ENCODE data around the gene STT3B.

Gene STT3B

DNA sequence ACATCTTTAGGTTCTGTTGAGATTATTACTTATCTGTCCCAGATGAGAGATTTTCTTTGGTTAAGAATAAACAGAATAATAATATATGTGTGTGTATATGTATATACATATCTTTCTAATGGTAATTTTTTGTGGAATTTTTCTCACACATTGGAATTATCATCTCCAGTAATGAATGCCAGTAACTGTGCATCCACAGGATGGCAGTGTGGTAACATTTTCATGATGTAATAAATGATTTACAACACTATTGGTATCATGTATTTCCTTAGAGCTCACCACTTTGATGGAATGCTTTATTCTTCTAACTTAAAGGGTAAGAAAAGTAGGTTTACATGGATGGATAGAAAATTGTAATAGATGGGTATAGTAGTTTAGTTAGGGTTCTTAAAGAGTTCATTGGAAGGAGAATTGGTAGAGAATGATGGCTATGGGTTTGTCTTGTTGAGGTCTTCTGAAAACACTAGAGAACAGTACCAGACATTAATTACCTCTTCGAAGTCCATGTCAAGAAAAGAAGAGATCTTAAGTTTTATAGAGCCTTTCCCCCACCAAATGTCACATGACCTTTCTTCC lies 78.1 kb downstream of the STT3B start:
- DNase-seq: no peak

DNA sequence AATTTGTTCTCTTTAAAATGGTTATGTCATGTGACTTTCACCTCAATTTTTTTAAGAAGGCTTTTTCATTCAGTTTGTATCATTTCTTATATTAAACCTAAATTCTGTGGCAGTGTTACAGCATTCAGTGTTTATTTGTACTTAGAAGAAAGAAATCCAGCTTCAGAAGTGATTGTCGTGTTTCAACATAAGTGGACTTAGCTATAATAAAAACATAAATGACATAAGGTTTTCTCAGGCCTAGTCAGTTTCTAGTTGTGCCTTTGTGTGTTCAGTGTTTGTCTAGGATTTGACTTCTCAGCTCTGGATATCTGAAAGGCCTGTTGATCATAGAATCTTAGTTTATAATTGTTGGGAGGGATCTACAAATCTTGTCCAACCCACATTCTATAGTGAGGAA lies 80.5 kb downstream of the STT3B start:
- no peak for DNase-seq

DNA sequence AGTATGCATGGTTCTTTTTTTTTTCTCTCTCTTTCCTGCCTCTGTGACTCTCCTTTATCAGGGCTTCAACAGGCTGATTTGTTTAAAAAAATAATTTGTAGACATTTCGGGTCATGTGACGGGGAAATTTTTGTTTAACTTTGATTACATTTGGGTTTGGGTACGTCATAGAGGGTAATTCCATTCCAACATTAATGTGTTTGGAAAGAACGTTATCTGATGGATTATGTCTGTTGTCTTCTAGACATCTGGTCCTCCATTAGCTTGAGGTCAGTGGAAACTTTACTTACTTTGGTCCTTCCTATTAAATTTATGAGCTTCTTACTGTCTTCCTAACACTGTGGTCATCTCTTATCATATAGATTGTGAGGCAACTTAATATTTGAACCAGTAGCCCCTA lies 80.9 kb downstream of the STT3B start:
- DNase-seq: no peak

DNA sequence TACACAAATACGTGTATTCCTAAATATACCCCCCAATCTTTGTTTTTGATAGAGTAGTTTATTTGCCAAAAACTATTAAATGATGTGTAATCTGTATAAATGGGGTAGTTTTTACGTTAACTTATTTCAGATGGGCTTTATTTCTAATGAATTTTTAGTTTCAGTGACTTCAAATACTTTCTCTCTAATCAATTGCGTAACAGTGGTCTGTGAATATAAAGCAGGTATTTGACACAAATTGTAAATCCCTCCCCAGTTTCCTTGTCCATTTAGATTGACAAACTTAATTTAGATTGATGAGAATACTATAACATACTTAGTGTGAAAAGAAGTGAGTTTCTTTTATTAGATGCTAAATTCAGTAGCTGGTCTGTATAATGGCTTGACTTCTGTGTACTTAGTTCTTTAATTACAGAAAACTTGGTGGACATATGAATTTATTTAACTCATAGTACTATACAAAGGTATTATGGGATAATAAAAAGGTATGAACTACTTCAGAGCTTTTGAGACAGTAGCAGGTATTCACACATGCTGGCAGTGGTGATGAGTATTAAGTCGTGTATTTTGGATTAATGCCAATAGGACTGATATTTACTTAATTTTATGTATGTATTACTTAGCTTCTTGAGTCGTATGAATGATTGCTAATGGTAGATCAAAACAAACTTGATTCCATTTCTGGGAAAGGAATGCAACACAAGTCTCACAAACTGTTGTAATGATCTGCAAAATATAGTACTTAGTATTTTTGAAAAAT lies 81.6 kb downstream of the STT3B start:
- no peak for DNase-seq

DNA sequence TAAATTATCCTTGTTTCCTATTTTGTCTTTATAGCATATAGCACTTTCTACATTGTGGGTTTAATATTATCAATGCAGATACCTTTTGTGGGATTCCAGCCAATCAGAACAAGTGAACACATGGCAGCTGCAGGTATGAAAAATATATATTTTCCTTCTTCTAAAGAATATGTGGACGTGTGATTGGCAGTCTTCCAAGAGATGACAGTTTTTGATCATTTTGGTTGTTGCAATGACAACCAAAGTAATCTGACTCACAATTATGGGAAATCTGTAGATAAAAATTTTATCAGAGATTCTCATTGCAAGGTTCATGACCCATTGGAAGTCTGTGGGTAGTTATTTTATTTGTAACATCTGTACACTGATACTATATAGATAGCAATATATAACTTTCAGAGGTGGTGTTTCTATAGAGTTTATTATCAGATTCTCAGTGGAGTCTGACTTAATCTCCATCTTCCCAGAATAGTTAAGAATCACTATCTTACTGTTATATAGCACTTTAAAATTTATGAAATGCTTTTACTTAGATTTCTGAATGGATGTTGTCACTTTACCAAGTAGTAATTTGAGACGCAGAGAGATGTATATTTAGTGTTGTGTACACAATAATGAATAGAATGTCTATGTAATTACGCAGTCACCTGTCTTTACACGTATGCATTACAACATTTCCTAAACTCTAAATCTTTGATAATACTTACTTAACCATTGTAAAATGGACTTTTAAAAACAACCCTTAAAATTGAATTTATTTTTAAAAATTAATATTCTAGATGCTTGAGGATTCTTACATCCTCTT lies 82.5 kb downstream of the STT3B start:
- no peak for DNase-seq

DNA sequence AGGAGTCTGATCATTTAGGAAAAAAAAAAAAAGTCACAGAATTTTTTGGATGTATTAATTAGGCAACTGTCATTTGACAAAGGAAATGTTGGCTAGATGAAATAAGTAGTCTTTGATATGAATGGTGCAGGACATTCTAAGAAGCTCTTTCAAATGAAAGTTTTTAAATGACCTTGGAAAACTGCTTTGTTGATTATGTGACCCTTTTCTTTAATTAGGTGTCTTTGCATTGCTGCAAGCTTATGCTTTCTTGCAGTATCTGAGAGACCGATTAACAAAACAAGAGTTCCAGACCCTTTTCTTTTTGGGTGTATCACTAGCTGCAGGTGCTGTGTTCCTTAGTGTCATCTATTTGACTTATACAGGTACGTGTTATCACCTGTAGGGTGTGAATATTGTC lies 84.0 kb downstream of the STT3B start:
- DNase-seq: no peak

DNA sequence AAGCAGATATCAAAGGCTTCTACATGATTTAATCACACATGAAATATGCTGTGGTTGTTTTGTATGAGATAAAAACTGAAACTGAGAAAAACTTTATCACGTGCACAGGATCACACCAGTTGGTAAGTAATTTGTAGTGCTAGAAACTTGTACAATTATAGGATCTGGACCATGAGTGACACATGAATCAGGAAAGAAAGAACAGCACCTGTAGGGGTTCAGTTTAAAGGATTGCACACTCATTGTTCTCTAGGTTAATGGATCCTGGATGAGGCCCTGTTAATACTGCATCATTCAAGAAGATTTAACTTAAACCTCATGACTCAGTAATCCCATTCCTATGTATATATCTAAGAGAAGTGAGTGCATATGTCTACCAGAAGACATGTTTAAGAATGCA lies 87.9 kb downstream of the STT3B start:
- no peak for DNase-seq

DNA sequence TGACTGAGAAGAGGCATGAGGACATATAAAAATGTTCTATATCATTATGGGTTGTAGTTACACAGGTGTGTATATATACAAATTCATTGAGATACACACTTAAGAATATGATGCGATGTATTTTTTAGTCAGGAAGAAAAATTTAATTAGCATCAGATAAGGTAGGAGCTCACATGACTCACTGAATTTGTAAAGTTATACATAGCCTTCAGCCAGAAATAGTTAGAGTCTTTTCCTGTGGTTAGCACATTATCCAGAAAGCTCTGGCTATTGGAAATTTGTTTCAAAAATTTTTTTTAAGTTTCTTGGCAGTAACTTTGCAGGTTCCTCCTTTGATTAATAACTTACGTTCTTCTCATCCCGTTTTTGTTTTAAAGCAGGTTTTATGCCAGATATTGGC lies 88.6 kb downstream of the STT3B start:
- DNase-seq: no peak

DNA sequence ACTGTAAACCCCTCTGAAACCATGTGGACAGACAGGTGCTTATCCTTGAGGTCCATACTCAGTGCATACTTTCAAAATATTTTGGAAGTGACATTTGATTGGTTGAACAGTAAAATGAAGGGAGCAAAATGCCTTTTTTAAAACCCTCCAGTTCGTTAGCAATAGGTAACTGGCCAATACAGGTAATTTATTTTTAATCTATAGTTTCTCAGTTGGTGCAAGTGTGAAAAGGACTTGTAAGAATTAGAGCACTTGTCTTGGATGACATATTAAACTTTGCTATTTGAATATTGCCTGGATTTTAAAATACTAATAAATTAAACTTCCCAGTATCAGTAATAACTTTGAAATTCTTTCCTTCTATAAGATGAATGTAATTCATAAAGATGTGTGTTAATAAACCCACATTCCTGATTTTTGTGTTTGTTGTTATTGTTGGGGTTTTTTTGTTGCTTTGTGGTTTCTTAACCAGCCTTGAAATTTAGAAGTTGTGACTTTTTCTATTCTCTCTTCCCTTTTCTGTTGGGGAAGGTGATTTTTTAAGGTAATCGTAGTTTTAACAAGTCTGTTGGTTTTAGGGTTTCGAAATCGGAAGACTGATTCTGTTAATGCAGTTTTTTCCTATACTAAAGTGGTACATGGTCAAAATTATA lies 90.0 kb downstream of the STT3B start:
- DNase-seq: no peak

DNA sequence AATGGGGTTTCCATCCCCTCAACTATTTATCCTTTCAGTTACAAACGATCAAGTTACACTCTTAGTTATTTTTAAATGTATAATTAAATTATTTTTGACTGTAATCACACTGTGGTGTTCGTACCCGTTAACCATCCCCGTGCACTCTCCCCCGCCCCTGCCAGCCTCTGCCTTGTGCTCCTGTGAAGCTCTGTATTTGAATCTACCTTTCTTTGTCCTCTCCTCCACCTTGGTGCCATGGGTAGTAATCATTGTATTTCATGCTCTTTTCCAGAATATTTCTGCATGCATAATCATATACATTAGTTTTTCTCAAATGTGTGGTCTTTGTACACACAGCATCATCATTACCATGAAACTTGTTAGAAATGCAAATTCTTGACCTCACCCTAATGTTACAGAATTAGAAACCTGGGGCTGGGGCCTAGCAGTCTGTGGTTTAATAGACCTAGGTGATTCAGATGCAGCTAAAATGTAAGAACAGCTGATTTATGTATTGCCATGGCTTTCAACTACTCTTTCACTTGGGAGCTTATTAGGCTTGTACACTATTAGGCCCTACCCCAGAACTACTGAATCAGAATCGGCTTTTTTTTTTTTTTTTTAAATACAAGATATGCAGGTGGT lies 91.5 kb downstream of the STT3B start:
- DNase-seq: no peak

DNA sequence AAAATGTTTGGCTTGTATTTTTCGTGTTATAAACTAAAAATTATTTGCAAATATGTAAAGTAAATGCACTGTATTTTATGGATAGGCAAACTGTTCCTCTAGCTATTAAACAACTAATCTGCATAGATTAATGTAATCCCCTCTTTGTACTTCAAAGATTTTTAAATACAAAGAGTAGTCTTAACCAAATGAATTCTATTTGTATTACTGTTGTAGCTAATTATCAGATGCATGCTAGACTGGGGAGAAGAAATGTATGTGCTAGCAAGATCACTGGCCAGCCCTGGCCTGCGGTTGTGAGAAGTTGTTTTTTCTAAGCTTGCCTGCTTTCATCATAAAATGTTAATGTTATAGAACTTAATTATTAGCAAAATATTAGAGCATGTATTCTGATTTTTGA lies 92.6 kb downstream of the STT3B start:
- no peak for DNase-seq

DNA sequence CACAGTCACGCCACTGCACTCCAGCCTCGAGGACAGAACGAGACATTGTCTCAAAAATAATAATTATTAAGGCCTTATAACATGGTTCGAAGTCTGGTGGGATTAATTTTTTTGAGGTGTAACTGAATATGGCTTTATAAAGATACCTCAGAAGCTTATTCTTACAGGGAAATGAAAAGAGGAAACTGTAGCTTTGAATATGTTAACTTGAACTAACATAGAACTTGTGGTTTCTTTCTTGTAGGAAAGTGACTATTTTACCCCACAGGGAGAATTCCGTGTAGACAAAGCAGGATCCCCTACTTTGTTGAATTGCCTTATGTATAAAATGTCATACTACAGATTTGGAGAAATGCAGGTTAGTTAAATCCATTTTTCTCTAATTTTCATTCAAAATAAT lies 96.3 kb downstream of the STT3B start:
- DNase-seq: no peak

DNA sequence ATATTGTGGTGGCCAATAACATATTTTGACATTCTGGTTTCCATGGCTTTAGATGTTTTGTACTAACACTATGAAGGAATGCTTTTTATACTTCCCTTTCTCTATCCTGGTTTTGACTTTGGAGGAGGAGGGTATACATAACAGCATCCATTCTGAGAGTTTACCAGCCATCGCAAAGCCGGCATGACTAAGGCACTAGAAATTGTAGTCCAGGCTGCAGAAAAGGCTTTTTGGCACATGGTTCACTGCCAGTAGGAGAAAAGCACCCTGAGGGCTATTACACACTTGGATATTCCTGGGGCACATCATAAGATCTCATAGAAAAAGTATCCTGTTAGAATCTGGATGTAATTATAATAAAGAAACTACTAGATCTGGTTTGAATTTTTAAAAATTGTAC lies 101.8 kb downstream of the STT3B start:
- DNase-seq: no peak

DNA sequence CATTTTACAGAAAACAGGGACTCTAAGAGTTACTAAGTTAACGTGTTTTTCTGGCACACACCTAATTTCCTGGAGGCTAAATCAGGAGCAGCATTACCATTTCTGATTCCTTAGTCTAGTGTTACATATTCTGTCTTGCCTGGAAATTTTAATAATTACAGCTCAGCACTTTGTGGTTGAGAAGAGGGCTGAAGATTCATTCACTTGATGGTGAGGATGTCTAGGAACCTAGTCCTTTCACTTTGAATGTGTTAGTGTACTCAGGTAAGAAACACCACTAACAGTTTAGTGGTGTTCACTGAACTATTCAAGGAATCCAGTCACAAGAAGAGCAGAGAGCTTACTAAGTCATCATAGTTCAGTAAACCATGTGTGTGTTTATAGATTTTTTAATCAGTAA lies 102.8 kb downstream of the STT3B start:
- no peak for DNase-seq

DNA sequence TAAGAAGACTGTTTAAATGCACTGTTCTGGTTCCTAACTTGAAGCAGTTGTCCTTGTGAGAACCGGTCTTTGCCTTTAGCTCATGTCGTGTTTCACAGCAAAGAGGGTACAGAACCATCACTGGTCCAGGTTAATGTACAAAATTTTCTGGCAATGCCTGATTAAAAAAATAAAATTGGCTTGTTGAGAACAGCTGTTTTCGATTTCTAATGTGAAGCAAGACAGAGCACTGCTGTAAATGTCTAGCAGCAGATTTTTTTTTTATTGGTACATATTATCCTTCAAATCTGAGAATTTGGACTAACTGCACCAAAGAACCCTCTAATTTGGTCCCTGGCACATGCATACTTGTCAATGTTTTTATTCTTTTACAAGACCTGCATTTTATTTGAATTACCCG lies 103.3 kb downstream of the STT3B start:
- no peak for DNase-seq

DNA sequence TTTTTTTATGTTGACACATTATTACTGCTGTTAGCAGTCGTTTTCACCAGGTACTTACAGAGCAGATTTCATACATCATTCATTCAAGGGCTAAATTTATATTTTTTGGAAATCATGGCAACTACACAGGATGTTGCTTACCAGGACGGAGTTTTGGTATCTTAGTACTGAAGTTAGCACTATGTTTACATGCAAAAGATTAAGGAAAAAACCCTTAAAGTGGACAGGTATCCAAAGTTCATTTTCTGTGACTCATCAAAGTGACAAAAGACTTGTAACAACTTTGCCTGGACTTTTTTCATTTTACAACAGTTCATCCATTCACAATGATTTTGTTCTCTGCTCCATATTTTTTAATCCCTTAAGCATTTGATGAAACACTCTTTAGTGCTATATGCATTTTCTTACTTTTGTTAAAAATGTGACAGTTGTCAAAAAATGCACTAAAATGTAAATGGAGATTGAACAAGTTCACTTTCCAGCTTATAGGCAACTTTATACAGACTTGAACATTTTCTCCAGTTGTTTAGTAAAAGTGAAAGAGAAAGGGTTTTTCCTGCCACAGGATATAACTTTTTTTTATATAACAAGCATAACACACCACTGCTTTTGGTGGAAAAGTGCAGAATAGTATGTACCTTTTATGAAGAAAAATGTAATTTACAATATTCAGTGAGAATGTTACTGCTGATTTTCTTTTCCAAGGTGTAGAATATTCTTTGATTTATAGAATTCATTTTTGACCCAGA lies 104.1 kb downstream of the STT3B start:
- no peak for DNase-seq

DNA sequence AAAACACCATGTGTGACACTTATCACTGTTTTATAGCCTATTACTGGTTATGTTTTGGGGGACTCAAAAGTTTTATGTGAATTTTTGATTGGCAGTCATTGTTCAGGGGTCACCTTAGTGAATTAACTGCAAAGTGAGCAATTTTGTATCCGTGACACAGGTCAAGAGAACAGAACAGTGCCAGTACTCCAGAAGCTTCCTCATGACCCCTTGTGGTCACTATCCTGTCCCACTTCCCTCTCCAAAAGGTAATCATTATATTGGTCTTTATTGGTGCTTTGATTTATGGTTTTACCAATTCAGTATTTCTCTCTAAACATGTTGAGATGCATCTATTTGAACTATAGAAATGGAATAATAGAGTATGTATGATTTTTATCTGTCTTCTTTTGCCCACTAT lies 107.1 kb downstream of the STT3B start:
- DNase-seq: no peak

DNA sequence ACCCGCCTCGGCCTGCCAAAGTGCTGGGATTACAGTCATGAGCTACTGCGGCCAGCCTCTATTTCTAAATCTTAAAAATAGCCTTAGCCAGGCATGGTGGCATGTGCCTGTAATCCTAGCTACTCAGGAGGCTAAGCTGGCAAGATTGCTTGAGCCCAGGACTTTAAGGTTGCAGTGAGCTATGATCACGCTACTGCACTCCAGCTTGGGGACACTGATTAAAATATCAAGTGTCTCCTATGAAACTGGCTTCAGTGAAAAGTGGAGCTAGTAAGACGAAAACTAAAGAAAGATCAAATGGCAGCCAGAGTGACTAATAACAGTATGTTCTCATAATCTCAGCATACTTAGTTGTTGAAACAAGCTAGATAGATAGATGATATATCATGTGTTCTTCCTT lies 112.5 kb downstream of the STT3B start:
- no peak for DNase-seq

DNA sequence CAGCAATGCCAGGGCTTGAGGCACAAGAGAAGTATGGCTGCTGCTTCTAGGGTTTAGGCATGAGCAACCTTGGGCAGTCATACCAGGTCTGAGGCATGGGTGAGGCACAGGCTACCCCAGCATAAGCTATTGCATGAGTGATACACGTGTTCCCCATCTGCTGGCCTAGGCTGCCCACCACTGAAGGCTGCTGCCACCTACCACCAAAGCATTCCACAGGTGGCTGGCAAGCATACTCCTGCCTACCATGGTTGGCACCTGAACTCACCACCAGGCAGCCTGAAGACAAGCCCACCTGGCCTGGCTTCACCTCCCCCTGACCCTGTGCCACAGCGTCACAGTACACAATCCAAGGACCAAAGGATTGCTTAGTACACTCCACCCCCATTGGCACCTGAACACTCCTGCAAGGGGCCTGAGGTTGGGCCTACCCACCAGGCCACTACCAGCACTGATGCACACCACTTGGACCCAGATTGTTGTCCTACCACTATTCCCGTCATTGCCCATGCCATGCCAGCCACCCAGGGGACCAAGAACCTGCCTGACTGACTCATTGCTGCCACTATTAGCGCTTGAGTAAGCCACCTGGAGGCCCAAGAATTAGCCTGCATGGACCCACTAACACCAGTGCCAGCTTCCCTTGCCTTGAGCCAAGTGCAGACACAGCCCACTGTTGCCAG lies 115.7 kb downstream of the STT3B start:
- no peak for DNase-seq

DNA sequence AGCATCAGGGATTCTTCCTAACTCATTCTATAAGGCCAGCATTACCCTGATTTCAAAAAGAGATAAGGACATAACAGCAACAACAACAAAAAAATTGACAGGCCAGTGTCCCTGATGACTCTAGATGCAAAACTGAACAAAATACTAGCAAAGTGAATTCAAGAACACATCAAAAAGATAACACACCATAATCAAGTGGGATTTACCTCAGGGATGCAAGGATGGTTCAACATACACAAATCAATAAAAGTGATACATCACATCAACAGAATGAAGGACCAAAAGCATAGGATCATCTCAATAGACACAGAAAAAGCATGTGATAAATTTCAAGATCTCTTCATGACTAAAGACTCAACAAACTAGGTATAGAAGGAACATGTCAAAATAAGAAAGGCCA lies 119.6 kb downstream of the STT3B start:
- DNase-seq: no peak

DNA sequence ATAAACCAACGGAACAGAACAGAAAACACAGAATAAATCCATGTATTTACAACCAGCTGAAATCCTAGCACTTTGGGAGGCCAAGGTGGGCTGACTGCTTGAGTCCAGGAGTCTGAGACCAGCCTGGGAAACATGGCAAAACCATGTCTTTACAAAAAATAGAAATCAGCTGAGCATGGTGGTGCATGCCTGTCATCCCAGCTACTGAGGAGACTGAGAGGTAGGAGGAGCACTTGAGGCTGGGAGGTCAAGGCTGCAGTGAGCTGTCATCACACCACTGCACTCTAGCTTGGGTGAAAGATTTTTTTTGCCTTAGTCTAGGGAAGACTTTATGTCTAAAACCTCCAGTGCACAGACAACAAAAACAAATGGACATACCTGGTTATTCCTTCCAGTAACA lies 120.7 kb downstream of the STT3B start:
- no peak for DNase-seq

DNA sequence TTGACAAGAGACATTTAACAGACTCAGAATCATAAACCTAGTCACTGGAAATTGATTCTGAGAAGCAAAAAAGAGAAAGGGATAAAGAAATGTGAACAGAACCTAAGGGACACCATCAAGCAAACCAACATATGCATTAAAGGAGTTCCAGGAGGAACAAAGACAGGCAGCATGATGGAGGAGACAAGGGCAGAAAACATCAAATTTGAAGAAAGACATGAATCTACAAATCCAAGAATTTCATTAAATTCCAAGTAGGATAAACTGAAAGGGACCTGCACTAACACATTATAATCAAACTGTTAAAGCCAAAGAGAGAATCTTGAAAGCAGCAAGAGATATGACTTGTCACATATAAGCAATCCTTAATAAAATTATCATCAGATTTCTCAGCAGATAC lies 122.3 kb downstream of the STT3B start:
- DNase-seq: no peak

Data from stimulated activated CD4-positive, alpha-beta T cell treated with anti-CD3 and anti-CD28 coated beads, Interleukin-4, amount 100 ng/mL, for 1 hour (primary cell).